IPS DF 4.7 (cell line): ENCODE results near the gene UPK3A.
"Not testable (repeated sequence)": the region's sequence is repeated elsewhere in the genome, so short reads cannot be mapped to it uniquely, and the experiment has no call there.

Experiments
- DNase-seq: peaks from one replicate; pipeline ENCODE4 v3.0.0-alpha.2; 2013; ENCODE audit warnings: low spot score; ENCODE audit errors: extremely low read depth

UPK3A gene

DNA sequence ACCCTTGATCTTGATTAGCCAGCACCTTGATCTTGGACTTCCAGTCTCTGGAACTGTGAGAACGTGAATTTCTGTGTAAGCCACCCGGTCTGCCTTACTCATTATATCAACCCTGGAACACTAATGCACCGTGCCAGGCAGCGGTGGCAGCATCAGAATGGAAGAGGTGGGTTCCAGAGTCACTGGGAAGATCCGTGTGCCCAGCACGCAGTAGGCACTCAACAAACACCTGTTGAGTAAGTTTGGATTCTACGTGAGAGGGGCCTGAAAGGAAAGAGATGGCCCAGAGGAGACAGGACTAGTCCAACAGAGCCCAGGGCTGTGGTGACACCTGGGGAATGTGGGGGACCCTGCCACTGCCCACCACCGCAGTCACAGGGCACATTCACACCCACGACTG lies 6.6 kb upstream of the UPK3A start:
- no peak for DNase-seq

DNA sequence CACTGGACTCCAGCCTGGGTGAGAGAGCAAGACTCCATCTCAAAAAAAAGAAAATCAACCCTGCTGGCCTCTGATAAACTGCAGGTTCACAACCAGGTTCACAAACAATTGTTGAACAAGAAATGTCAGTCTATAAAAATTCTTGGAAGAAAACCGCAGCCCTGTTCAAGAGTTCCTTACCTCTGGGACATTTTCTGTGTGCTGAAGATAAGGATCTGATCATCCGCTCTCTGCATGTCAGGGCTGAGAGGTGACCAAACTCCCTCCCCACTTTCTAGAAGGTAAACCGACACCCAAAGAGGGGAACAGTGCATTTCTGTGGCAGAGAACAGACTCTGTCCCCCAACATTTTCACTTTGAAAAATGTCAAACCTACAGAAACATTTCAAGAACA lies 4.2 kb upstream of the UPK3A start:
- DNase-seq, result no peak

GRCh38 chr22:45281010-45281409 lies 3.7 kb upstream of the UPK3A start:
- no peak for DNase-seq

DNA sequence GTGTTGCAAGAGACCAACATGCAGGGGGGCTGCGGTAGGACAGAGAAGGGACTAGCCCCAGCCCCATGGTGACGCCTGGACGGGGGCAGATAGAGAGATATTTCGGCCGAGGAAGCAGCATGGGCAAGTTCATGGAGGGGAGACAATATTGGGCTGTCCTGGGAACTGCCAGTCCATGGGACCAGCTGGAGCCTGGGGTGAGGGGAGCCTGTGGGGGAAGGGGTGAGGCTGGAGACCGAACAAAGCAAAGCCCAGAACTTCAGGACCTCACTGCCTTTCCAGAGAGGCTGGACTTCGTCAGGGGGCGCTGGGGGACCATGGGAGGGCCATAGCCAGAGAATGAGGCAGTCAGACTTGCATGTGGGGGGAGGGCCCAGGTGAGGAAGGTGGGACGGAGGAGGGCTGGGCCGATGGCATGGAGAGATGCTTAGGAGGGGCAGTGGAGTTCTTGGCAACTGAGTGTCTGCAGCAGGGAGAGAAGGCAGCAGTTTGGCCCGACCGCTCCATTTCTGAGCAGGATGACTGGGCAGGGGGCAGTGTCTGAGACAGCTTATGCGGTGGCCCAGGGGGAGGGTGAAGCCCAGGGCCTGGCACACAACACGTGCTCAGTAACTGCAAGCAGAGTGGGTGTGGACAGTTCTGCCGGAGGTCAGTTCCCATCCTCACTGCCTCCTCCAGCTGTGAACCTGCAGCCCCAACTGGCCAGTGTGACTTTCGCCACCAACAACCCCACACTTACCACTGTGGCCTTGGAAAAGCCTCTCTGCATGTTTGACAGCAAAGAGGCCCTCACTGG lies 712 bp downstream of the UPK3A start:
- DNase-seq, result no peak

- DNase-seq, result no peak
Observed at GRCh38 chr22:45286854-45287551, 2.3 kb downstream of the UPK3A start.

DNA sequence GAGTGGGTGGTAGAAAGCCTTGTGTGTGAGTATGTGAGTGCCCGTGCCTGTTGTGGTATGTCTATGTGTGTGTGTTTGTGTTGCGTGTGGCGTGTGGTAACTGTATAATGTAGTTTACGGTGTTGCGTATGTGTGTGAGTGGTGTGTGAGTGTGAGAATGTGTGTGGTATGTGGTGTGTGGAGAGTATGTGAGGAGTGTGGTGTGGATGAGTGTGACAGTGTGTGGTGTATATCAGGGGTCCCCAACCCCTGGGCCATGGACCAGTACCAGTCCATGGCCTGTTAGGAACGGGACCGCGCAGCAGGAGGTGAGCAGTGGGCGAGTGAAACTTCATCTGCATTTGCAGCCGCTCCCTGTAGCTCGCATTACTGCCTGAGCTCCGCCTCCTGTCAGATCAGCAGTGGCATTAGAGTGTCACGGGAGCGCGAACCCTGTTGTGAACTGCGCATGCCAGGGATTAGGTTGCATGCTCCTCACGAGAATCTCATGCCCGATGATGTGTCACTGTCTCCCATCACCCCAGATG lies 5.7 kb downstream of the UPK3A start:
- no peak for DNase-seq

DNA sequence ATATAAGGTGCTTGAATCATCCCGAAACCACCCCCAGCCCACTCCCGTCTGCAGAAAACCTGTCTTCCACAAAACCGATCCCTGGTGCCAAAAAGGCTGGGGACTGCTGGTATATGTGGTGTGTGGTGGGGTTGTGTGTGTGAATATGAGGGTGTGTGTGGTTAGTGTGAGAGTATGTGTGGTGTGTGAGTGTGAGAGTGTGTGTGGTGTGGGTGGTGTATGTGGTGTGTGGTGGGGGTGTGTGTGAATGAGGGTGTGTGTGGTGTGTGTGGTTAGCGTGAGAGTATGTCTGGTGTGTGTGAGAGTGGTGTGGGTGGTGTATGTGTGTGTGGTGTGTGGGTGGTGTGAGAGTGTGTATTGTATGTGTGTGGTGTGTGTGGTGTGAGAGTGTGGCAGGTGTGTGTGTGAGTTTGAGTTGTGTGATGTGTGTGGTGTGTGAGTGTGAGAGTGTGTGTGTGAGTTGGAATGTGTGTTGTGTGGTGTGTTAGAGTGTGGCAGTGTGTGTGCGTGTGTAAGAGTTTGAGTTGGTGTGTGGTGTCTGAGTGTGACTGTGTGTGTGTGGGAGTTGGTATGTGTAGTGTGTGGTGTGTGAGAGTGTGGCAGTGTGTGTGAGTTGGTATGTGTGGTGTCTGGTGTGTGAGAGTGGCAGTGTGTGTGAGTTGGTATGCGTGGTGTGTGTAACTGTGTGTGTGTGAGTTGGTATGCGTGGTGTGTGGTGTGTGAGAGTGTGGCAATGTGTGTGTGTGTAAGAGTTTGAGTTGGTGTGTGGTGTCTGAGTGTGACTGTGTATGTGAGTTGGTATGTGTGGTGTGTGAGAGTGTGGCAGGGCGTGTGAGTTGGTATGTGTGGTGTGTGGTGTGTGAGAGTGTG lies 6.5 kb downstream of the UPK3A start:
- DNase-seq, result no peak

DNA sequence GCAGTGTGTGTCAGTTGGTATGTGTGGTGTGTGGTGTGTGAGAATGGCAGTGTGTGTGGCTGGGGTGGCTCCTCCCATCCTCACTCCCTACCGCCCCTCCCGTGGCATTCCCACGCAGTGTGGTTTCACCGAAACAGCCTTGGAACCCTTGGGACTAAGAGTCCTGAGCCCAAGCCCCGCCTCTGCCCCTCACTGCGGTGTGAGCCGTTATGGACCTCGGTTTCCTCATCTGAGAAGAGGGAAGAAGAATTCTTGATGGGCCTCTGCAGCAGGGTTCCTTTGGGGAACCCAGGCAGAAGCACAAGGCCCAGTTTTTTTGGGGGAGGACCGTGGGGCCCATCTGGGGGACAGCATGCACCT lies 7.2 kb downstream of the UPK3A start:
- no peak for DNase-seq

DNA sequence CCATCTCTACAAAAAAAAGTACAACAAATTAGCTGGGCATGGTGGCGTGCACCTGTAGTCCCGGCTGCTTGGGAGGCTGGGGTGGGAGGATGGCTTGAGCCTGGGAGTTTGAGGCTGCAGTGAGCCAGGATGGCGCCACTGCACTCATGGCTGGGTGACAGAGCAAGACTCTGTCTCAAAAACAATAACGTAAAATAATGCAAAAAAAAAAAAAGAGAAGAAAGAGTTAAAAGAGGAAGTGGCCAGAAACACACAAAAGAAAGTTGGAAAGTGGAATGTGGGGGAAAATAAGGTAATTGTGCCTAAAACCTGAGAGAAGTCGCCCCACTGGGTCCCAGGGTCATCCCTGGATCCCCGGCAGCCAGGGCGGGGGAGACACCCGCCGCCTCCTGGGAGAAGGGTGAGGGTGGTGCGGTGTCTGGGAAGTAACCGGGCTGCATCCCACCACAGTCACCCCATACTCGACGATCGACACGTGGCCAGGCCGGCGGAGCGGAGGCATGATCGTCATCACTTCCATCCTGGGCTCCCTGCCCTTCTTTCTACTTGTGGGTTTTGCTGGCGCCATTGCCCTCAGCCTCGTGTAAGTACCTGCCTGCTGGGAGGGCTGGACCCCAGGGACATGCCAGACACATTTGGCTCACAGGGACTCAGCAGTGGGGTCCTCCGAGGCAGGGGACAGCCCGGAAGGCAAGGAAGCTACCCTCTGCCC lies 8.1 kb downstream of the UPK3A start:
- no peak for DNase-seq

- DNase-seq, result no peak
Observed at GRCh38 chr22:45294030-45294429, 9.3 kb downstream of the UPK3A start.

DNA sequence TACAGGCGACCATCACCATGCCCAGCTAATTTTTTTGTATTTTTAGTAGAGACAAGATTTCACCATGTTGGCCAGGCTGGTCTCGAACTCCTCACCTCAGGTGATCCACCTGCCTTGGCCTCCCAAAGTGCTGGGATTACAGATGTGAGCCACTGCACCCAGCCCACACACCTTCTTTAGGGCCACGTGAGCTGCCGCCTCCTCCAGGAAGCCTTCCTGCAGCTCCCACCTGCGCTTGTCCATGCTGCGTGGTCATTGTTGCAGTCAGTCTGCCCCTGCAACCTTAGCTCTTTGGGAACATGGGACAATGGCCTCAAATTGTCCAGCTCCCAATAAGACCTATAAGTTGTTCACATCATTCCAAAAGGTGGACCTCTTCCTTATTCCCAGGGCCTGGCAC lies 10.3 kb downstream of the UPK3A start:
- not testable (repeated sequence) for DNase-seq

GRCh38 chr22:45295492-45295891 lies 10.7 kb downstream of the UPK3A start:
- no peak for DNase-seq

DNA sequence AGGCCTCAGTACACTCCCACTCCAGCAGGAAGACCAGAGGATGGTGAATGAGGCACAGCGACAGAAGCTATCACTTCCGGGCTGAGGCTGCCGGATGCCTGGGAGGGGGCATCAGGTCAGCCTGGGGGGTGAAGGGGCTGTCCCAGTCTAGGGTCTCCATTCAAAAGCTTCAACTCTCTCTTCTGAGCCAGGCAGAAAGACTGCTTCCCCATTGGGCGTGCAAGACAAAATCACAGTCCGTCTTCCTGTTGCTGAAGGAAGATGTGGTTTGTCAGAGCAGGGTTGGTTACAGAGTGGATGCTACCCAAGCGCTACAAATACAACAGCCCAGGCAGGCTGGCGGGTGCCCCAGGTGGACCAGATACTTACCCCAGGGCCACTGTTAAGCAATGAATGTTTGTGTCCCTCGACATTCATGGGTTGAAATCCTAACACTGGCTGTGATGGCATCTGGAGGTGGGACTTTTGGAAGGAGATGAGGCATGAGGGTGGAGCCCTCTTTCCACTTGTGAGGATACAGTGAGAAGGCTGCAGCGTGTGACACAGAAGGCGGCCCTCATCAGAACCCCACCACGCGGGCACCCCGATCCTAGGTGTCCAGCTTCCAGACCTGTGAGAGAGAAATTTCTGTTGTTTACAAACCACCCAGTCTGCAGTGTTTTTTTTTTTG lies 12.0 kb downstream of the UPK3A start:
- DNase-seq, result no peak

- DNase-seq, result no peak
Observed at GRCh38 chr22:45298934-45299505, 14.3 kb downstream of the UPK3A start.

- no peak for DNase-seq
Observed at GRCh38 chr22:45302751-45303150, 18.0 kb downstream of the UPK3A start.

DNA sequence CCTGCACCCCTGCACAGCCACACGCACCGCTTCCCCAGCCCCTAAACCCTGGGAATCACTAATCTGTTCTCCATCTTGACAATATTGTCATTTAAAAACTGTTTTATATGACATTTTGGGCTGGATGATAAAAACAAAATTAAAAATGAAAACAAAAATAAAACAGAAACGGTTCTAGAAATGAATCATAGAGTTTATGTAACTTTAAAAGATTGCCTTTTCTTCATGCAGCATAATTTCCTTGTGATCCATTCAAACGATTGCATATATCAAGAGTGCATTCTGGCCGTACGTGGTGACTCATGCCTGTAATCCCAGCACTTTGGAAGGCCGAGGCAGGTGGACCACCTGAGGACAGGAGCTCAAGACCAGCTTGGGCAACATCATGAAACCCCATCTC lies 18.4 kb downstream of the UPK3A start:
- no peak for DNase-seq

DNA sequence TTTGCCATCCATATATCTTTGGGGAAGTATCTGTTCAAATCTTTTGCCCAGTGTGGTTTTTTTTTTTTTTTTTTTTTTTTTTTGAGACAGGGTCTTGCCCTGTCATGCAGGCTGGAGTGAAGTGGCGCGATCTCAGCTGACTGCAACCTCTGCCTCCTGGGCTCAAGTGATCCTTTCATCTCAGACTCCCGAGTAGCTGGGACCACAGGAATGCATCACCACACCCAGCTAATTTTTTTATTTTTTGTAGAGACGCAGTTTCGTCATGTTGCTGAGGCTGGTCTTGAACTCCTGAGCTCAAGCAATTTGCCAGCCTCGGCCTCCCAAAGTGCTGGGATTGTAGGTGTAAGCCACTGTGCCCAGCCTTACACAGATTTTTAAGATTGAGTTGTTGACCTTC lies 20.2 kb downstream of the UPK3A start:
- no peak for DNase-seq

GRCh38 chr22:45305456-45306075 lies 20.8 kb downstream of the UPK3A start:
- no peak for DNase-seq

GRCh38 chr22:45306139-45306538 lies 21.4 kb downstream of the UPK3A start:
- DNase-seq, result no peak

DNA sequence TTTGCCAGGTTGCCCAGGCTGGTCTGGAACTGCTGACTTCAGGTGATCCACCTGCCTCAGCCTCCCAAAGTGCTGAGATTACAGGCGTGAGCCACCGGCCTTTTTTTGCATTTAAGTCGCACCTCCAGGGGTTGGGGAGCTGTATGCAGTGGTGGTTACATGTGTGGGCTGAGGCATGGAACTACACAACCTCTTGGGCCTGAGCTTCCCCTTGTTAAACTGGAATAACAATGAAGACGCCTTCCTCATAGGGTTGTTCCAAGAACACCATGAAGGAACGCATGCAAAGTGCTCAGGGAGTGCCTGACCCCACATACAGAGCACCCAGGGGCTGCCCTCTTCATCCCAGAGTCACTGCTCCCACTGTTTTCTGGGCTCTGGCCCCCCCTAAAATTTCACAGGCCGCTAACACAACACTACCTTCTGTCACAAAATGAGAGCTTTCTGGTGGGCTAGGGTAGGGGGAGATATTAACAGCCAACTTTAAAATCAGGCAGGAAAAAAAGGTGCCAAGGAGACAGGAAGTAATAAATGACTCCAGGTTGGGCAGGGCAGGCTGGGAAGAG lies 23.7 kb downstream of the UPK3A start:
- DNase-seq, result no peak
